Endothelial cell of umbilical vein (primary cell): ENCODE results near the gene DGKI. TPM values are rescaled to one million over a fixed set of nuclear protein-coding genes. Genes with fewer than 3 reads are reported as not detected.

Source experiments
- BruUV-seq: library from RNA; stranded (reverse); fragments of 400-500 nt; replicated peaks from 2 replicates; lab custom pipeline; 2021; lab: Mats Ljungman, UMichigan
- CTCF ChIA-PET: fragments of 300-600, 350-600 bp; sonication (Branson Sonifier 250); formaldehyde crosslinking; loops from one replicate; lab custom pipeline; 2021; ENCODE audit warnings: antibody characterized with exemption, inconsistent platforms; lab: Charles Lee
- POLR2A ChIA-PET: fragments of 300-600, 350-600 bp; sonication (Branson Sonifier 250); formaldehyde crosslinking; loops from one replicate; lab custom pipeline; 2021; ENCODE audit warnings: antibody characterized with exemption, inconsistent platforms; lab: Charles Lee
- DNase-seq: peaks from one replicate; pipeline ENCODE4 v3.0.0-alpha.2; 2011; ENCODE audit warnings: low read depth, low spot score
- FAIRE-seq: peaks from 2 replicates; lab custom pipeline; 2011; peaks lifted over from hg19 to GRCh38; lab: Jason Lieb, UNC
- H2AFZ ChIP-seq: 2 replicates; pipeline ENCODE4 v1.6.0; 2012; ENCODE audit warnings: low read depth, low read length, control low read depth, inconsistent platforms
- H3K27ac ChIP-seq: 2 replicates; pipeline ENCODE4 v1.5.1; 2011; ENCODE audit warnings: low read depth, mild to moderate bottlenecking, control low read depth, low read length, moderate library complexity; ENCODE audit not compliant: insufficient read depth
- H3K27me3 ChIP-seq, 2 experiments: 2 replicates each; pipeline versions ENCODE4 v1.6.0 to v1.6.1; 2011; ENCODE audit warnings: low read length in 2 of 2, mixed read lengths in 1 of 2; ENCODE audit not compliant: control insufficient read depth in 2 of 2, insufficient read depth in 2 of 2
- H3K36me3 ChIP-seq, 2 experiments: 2 replicates in 1 of 2; 3 replicates in 1 of 2; pipeline ENCODE4 v1.5.1; 2011; ENCODE audit warnings: low read length in 2 of 2, mild to moderate bottlenecking in 1 of 2, moderate library complexity in 1 of 2; ENCODE audit not compliant: control insufficient read depth in 2 of 2, insufficient read depth in 2 of 2; ENCODE audit errors: extremely low read depth in 1 of 2
- H3K4me1 ChIP-seq: 3 replicates; pipeline ENCODE4 v1.5.1; 2011; ENCODE audit warnings: mild to moderate bottlenecking, low read length; ENCODE audit not compliant: control insufficient read depth, insufficient read depth; ENCODE audit errors: extremely low read depth
- H3K4me2 ChIP-seq: 2 replicates; pipeline ENCODE4 v1.6.1; 2011; ENCODE audit warnings: low read length, control low read depth, mixed read lengths; ENCODE audit not compliant: insufficient read depth
- H3K4me3 ChIP-seq, 3 experiments: fragments of 200-600 bp in 1 of 3; sonication (generic), shearing (Covaris generic) in 1 of 3; replicated peaks in 1 of 3; 2 replicates each; pipeline ENCODE4 v1.5.1; 2011 to 2016; ENCODE audit warnings: control low read depth in 3 of 3, low read length in 3 of 3, mild to moderate bottlenecking in 2 of 3, inconsistent platforms in 1 of 3, low read depth in 1 of 3, moderate library complexity in 1 of 3; ENCODE audit not compliant: insufficient read depth in 1 of 3
- H3K79me2 ChIP-seq: 2 replicates; pipeline ENCODE4 v1.6.0; 2012; ENCODE audit warnings: low read length, inconsistent platforms; ENCODE audit not compliant: control insufficient read depth, insufficient read depth
- H3K9ac ChIP-seq: replicated peaks from 2 replicates; pipeline ENCODE3; 2011; ENCODE audit warnings: low read length, control low read depth; ENCODE audit not compliant: insufficient read depth; ENCODE audit errors: extremely low read depth
- H3K9me1 ChIP-seq: replicated peaks from 3 replicates; pipeline ENCODE4 v1.6.0; 2011; ENCODE audit warnings: mild to moderate bottlenecking, low read length; ENCODE audit not compliant: control insufficient read depth, insufficient read depth; ENCODE audit errors: extremely low read depth
- H3K9me3 ChIP-seq: replicated peaks from 2 replicates; pipeline ENCODE4 v1.5.1; 2012; ENCODE audit warnings: low read length, inconsistent platforms; ENCODE audit not compliant: control insufficient read depth, insufficient read depth
- H4K20me1 ChIP-seq: replicated peaks from 2 replicates; pipeline ENCODE3; 2011; ENCODE audit warnings: mild to moderate bottlenecking, low read length; ENCODE audit not compliant: control insufficient read depth, insufficient read depth; ENCODE audit errors: extremely low read depth
- EZH2 ChIP-seq: IDR thresholded peaks from 2 replicates; pipeline ENCODE4 v1.6.1; 2012; ENCODE audit warnings: borderline replicate concordance, low read depth, mild to moderate bottlenecking, moderate library complexity, low read length, inconsistent platforms; ENCODE audit not compliant: severe bottlenecking
- FOS ChIP-seq: IDR thresholded peaks from 2 replicates; pipeline ENCODE4 v1.6.1; 2011; ENCODE audit warnings: mild to moderate bottlenecking, low read length, moderate library complexity, borderline replicate concordance; ENCODE audit not compliant: insufficient read depth
- GATA2 ChIP-seq: IDR thresholded peaks from 2 replicates; pipeline ENCODE4 v1.7.0; 2011; ENCODE audit warnings: low read depth, mild to moderate bottlenecking, moderate library complexity, mixed read lengths, low read length; ENCODE audit not compliant: insufficient read length, insufficient read depth
- JUN ChIP-seq: IDR thresholded peaks from 2 replicates; pipeline ENCODE4 v1.6.1; 2011; ENCODE audit warnings: borderline replicate concordance, low read depth; ENCODE audit not compliant: insufficient read length, insufficient read depth
- MYC ChIP-seq: IDR thresholded peaks from one replicate; pipeline ENCODE4 v1.6.1; 2011; ENCODE audit warnings: mild to moderate bottlenecking, low read depth, low read length
- POLR2A ChIP-seq: IDR thresholded peaks from 2 replicates; pipeline ENCODE4 v1.6.1; 2012; ENCODE audit warnings: low read depth, mild to moderate bottlenecking, control low read depth, low read length
- POLR2AphosphoS5 ChIP-seq: IDR thresholded peaks from 2 replicates; pipeline ENCODE4 v1.6.1; 2012; ENCODE audit warnings: low read depth, mild to moderate bottlenecking, control low read depth, low read length, moderate library complexity; ENCODE audit not compliant: insufficient read depth
- dilution Hi-C: fragments of 300-500 bp; cut with MboI; formaldehyde crosslinking; loops from one replicate; pipeline ENCODE4 v1.15.0; 2019; ENCODE audit warnings: low sequenced_read_pairs; ENCODE audit not compliant: extremely low pct_ligation_motif_present
- intact Hi-C: fragments of 100-400 bp; cut with micrococcal nuclease; formaldehyde crosslinking; loops from one replicate; pipeline ENCODE4 v1.10.0; 2022
- polyA plus RNA-seq, 4 experiments: library from polyadenylated mRNA; depleted of rRNA in 3 of 4; stranded (reverse) in 3 of 4; unstranded in 1 of 4; fragments of >200 nt; gene quantifications; 2 replicates each; pipeline versions ENCODE4 v1.2.1 to v1.2.3, GENCODE V29; 2011 to 2012; ENCODE audit warnings: missing spikeins in 1 of 4
- total RNA-seq: library from RNA; stranded (reverse); gene quantifications from 2 replicates; pipeline ENCODE4 v1.2.3, GENCODE V29; 2021
- TF ChIP-seq, protein P1 (sequence below): IDR thresholded peaks from 2 replicates; pipeline ENCODE4 v1.6.1; 2011; ENCODE audit not compliant: insufficient read depth, insufficient read length
- TF ChIP-seq, protein P2 (sequence below), 2 donors: IDR thresholded peaks; 1 replicate in 1 of 2; 2 replicates in 1 of 2; pipeline ENCODE4 v1.5.1; 2011; ENCODE audit warnings: low read length in 2 of 2, mild to moderate bottlenecking in 2 of 2, moderate library complexity in 2 of 2, control low read depth in 1 of 2, inconsistent platforms in 1 of 2, low read depth in 1 of 2; ENCODE audit not compliant: insufficient read depth in 1 of 2; ENCODE audit errors: extremely low read depth in 1 of 2

DGKI gene
- total and polyA plus RNA-seq, 2 donors (not counting 3 experiments of a cell fraction or from before 2014, with no cell fraction given): 0.11 to 0.51 TPM

DNA sequence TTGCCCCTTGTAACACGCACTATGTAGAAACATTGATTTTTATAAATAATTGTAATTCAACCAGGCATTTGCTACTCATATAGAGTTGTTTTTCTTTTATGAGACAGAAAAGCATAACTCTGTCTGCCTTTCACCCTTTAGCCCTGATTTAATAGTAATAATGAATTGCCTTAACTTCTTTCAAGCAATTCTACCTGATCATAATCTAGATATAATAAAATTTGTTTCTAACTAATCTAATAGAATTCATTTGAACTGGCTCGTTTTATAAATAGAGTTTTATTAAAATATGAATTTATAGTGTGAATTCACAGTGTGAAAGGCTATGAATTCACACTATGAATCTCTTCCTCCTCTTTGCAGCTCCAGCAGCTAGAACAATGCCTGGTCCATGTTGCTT is 319.1 kb downstream of the DGKI start:
- FAIRE-seq: no peak
- intact Hi-C loops: no loop called here
- BruUV-seq: no TSS peak
- Histone ChIP-seq H3K27me3 (peaks cover 0 to 2% of the 10 kb centered on the region in 2 experiments), H3K79me2 (no peaks in the 10 kb centered on the region), H3K9me3 (no peaks in the 10 kb centered on the region), H3K9ac (no peak overlapping the region), H2AFZ (no peak overlapping the region), H3K36me3 (no peaks in the 10 kb centered on the region), H3K27ac (no peak overlapping the region), H3K9me1 (no peaks in the 10 kb centered on the region), H3K4me1 (no peaks in the 10 kb centered on the region), H3K4me3 (no peak overlapping the region), H3K4me2 (no peak overlapping the region), H4K20me1 (no peaks in the 10 kb centered on the region)
- DNase-seq: no peak
- TF ChIP-seq, protein P1, sequence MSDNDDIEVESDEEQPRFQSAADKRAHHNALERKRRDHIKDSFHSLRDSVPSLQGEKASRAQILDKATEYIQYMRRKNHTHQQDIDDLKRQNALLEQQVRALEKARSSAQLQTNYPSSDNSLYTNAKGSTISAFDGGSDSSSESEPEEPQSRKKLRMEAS: no peak
- POLR2A ChIA-PET: no interaction called here
- dilution Hi-C loops: no loop called here
- CTCF ChIA-PET: no interaction called here

DNA sequence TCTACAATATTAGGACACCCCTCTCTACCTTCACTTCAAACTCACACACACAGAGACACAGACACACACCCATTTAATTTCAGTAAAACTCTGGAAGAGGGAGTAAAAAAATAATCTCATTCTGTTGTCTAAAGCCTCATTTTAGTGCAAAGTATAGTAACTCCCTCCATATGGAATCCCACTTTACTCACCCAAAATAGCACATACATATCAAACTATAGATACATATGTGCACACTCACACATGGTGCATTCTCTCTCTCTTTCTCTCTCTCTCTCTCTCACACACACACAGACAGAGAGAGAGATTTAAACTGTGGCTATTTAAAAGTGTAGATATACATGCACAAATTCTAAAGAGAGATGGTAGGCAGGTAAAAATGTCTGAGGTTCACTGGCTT is 323.6 kb downstream of the DGKI start:
- no peaks in the 10 kb centered on the region for H3K36me3 ChIP-seq
- H3K27ac ChIP-seq: no peak overlapping the region
- no peaks in the 10 kb centered on the region for H3K9me3 ChIP-seq
- no peaks in the 10 kb centered on the region for H3K79me2 ChIP-seq
- TF ChIP-seq FOS: no peak
- no peak for TF ChIP-seq GATA2
- TF ChIP-seq EZH2: no peak
- TF ChIP-seq, protein P2, sequence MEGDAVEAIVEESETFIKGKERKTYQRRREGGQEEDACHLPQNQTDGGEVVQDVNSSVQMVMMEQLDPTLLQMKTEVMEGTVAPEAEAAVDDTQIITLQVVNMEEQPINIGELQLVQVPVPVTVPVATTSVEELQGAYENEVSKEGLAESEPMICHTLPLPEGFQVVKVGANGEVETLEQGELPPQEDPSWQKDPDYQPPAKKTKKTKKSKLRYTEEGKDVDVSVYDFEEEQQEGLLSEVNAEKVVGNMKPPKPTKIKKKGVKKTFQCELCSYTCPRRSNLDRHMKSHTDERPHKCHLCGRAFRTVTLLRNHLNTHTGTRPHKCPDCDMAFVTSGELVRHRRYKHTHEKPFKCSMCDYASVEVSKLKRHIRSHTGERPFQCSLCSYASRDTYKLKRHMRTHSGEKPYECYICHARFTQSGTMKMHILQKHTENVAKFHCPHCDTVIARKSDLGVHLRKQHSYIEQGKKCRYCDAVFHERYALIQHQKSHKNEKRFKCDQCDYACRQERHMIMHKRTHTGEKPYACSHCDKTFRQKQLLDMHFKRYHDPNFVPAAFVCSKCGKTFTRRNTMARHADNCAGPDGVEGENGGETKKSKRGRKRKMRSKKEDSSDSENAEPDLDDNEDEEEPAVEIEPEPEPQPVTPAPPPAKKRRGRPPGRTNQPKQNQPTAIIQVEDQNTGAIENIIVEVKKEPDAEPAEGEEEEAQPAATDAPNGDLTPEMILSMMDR (IDR thresholded peaks at IDR 0.05; ENCODE audit: extremely low read depth in 1 of 2, insufficient read depth in 1 of 2, low read depth in 1 of 2, low read length in 2 of 2): no peak
- no peak for TF ChIP-seq POLR2AphosphoS5
- no peak for TF ChIP-seq POLR2A
- no peak for TF ChIP-seq JUN
- TF ChIP-seq MYC: no peak
- dilution Hi-C loops: no loop called here
- H3K4me3 ChIP-seq: no peak overlapping the region
- H4K20me1 ChIP-seq: no peaks in the 10 kb centered on the region
- peaks cover 0 to 6% of the 10 kb centered on the region in 2 experiments for H3K27me3 ChIP-seq
- intact Hi-C loops: no loop called here
- POLR2A ChIA-PET: no interaction called here
- H2AFZ ChIP-seq: no peak overlapping the region
- CTCF ChIA-PET: no interaction called here
- FAIRE-seq: no peak
- DNase-seq: no peak
- no peak overlapping the region for H3K9ac ChIP-seq
- no TSS peak for BruUV-seq
- H3K4me1 ChIP-seq: no peaks in the 10 kb centered on the region
- H3K4me2 ChIP-seq: no peak overlapping the region
- H3K9me1 ChIP-seq: no peaks in the 10 kb centered on the region
